ENCODE results near the gene PLEKHH2.

- TF ChIP-seq POLR2AphosphoS5 (IDR thresholded peaks at IDR 0.05; ENCODE audit: low read depth) (no peak), ZNF331 (CRISPR knock-in tag; IDR thresholded peaks at IDR 0.05; ENCODE audit: low read depth) (no peak), EZH2 (IDR thresholded peaks at IDR 0.05; ENCODE audit: low read depth, unreplicated experiment) (no peak), CREB1 (CRISPR knock-in tag; IDR thresholded peaks at IDR 0.05; ENCODE audit: low read depth) (no peak), JUNB (IDR thresholded peaks at IDR 0.05; ENCODE audit: unreplicated experiment) (no peak), EZH2phosphoT487 (IDR thresholded peaks at IDR 0.05; ENCODE audit: unreplicated experiment) (no peak), REST (IDR thresholded peaks at IDR 0.05; ENCODE audit: unreplicated experiment) (no peak), ETS1 (IDR thresholded peaks at IDR 0.05) (no peak), NANOG (IDR thresholded peaks at IDR 0.05; ENCODE audit: borderline replicate concordance) (no peak), ZNF114 (CRISPR knock-in tag; IDR thresholded peaks at IDR 0.05) (no peak)
- TF ChIP-seq, protein P1, sequence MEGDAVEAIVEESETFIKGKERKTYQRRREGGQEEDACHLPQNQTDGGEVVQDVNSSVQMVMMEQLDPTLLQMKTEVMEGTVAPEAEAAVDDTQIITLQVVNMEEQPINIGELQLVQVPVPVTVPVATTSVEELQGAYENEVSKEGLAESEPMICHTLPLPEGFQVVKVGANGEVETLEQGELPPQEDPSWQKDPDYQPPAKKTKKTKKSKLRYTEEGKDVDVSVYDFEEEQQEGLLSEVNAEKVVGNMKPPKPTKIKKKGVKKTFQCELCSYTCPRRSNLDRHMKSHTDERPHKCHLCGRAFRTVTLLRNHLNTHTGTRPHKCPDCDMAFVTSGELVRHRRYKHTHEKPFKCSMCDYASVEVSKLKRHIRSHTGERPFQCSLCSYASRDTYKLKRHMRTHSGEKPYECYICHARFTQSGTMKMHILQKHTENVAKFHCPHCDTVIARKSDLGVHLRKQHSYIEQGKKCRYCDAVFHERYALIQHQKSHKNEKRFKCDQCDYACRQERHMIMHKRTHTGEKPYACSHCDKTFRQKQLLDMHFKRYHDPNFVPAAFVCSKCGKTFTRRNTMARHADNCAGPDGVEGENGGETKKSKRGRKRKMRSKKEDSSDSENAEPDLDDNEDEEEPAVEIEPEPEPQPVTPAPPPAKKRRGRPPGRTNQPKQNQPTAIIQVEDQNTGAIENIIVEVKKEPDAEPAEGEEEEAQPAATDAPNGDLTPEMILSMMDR (conservative IDR thresholded peaks at IDR 0.05; ENCODE audit: low read depth in 2 of 2), result no peak
These were observed 117.1 kb downstream of the PLEKHH2 start for GRCh38 chr2:43754180-43754579.
